Stomach smooth muscle (tissue), 2 donors: ENCODE results near the gene MR1.
"Not testable (repeated sequence)": the region's sequence is repeated elsewhere in the genome, so short reads cannot be mapped to it uniquely, and the experiment has no call there.

Experiments
- H3K27ac ChIP-seq: one replicate; pipeline ENCODE4 v1.7.0; 2013; ENCODE audit warnings: mild to moderate bottlenecking, low read length, inconsistent platforms
- H3K27me3 ChIP-seq, 2 donors: one replicate each; pipeline ENCODE4 v1.7.0; 2013; ENCODE audit warnings: low read length in 2 of 2; ENCODE audit not compliant: insufficient read depth in 2 of 2, control insufficient read depth in 1 of 2
- H3K36me3 ChIP-seq, 2 donors: one replicate each; pipeline ENCODE4 v1.7.0; 2013; ENCODE audit warnings: low read length in 2 of 2; ENCODE audit not compliant: control insufficient read depth in 2 of 2, insufficient read depth in 2 of 2
- H3K4me1 ChIP-seq: one replicate; pipeline ENCODE4 v1.7.0; 2013; ENCODE audit warnings: low read length; ENCODE audit not compliant: control insufficient read depth, insufficient read depth
- H3K4me3 ChIP-seq, 2 donors: one replicate each; pipeline ENCODE4 v1.7.0; 2013; ENCODE audit warnings: low read length in 2 of 2
- H3K9ac ChIP-seq, 2 donors: one replicate each; pipeline ENCODE4 v1.7.0; 2013; ENCODE audit warnings: low read length in 2 of 2, mild to moderate bottlenecking in 1 of 2
- H3K9me3 ChIP-seq, 2 donors: one replicate each; pipeline ENCODE4 v1.7.0; 2013; ENCODE audit warnings: low read length in 2 of 2; ENCODE audit not compliant: control insufficient read depth in 2 of 2
- donor health status: healthy.
- donor health status: Pancreatic carcinoma.

MR1 gene

DNA sequence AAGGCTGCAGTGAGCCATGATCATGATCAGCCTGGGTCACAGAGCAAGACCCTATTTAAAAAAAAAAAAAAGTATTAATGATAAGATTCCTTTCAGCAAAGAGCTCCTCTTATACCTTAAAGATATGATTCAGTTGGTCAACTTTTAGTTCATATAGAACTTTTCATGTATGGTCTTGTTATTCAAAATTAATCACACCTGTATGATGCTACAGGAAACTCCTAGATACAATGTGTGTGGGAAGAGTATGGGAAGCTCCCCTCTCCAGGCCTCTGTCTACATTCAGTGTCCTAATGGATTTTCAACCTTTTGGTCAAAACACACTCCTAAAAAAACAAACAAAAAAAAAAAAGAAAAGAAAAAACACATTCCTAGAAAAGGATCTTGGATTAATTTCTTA is 17.1 kb downstream of the MR1 start:
- no peak overlapping the region for H3K27ac ChIP-seq
- peaks cover 2 to 12% of the 10 kb centered on the region in 2 donors for H3K36me3 ChIP-seq
- no peak overlapping the region for H3K4me3 ChIP-seq
- no peak overlapping the region for H3K9ac ChIP-seq
- H3K4me1 ChIP-seq: no peaks in the 10 kb centered on the region
- H3K9me3 ChIP-seq: no peaks in the 10 kb centered on the region
- H3K27me3 ChIP-seq: no peaks in the 10 kb centered on the region

DNA sequence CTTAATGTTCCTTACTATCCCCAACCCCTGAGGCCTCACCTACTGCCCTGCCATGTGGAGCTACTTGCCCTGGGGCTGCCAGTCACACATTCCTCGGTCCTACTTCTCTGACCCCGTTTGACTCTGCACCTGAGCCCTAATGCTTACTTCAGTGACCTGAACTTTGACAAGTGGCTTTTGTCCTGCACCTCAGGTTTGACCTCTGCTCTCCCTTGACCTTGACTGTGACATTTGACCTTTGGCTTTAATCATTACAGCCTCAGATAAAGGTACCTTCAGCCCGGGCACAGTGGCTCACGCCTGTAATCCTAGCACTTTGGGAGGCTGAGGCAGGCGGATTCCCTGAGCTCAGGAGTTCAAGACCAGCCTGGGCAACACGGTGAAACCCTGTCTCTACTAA is 22.8 kb downstream of the MR1 start:
- no peaks in the 10 kb centered on the region for H3K27me3 ChIP-seq
- H3K9ac ChIP-seq: no peak overlapping the region
- peaks cover 1 to 6% of the 10 kb centered on the region in 2 donors for H3K36me3 ChIP-seq
- H3K4me3 ChIP-seq: no peak overlapping the region
- peak overlapping the region; percentile 18 for H3K27ac ChIP-seq
- H3K4me1 ChIP-seq: peaks cover 3% of the 10 kb centered on the region
- H3K9me3 ChIP-seq: no peaks in the 10 kb centered on the region

GRCh38 chr1:181057079-181057478 is 23.3 kb downstream of the MR1 start:
- no peak overlapping the region for H3K4me3 ChIP-seq
- peak overlapping the region; percentile 18 for H3K27ac ChIP-seq
- peaks cover 3% of the 10 kb centered on the region for H3K4me1 ChIP-seq
- no peak overlapping the region for H3K9ac ChIP-seq
- peaks cover 0 to 6% of the 10 kb centered on the region in 2 donors for H3K36me3 ChIP-seq
- no peaks in the 10 kb centered on the region for H3K9me3 ChIP-seq
- H3K27me3 ChIP-seq: no peaks in the 10 kb centered on the region

DNA sequence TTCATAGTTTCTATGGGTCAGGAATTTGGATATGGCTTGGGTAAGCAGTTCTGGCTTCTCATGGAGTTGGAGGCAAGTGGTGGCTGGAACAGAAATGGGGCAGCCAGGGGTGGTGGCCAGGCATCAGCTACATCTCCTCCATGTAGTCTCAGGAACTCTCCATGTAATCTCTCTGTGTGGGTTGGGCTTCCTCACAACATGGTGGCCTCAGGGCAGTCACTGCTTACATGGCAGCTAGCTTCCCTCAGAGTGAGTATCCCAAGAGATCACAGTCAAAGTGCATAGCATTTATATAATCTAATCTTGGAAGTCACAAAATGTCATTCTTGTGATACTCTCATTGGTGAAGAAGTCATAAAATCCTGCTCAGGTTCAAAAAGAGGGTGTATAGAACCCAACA is 25.7 kb downstream of the MR1 start:
- peaks cover 0 to 3% of the 10 kb centered on the region in 2 donors for H3K36me3 ChIP-seq
- H3K4me3 ChIP-seq: no peak overlapping the region
- no peaks in the 10 kb centered on the region for H3K27me3 ChIP-seq
- no peak overlapping the region for H3K27ac ChIP-seq
- no peaks in the 10 kb centered on the region for H3K9me3 ChIP-seq
- H3K9ac ChIP-seq: no peak overlapping the region
- H3K4me1 ChIP-seq: peaks cover 3% of the 10 kb centered on the region

GRCh38 chr1:181060066-181060465 is 26.3 kb downstream of the MR1 start:
- Histone ChIP-seq H3K27me3 (no peaks in the 10 kb centered on the region), H3K9me3 (no peaks in the 10 kb centered on the region), H3K4me3 (no peak overlapping the region), H3K27ac (no peak overlapping the region), H3K36me3 (peaks cover 0 to 3% of the 10 kb centered on the region in 2 donors), H3K4me1 (peaks cover 3% of the 10 kb centered on the region), H3K9ac (no peak overlapping the region)

- H3K4me3 ChIP-seq, H3K4me1 ChIP-seq, H3K27ac ChIP-seq, H3K9me3 ChIP-seq, H3K27me3 ChIP-seq, H3K36me3 ChIP-seq, H3K9ac ChIP-seq: not testable (repeated sequence)
These were observed 27.2 kb downstream of the MR1 start for GRCh38 chr1:181060947-181061346.

DNA sequence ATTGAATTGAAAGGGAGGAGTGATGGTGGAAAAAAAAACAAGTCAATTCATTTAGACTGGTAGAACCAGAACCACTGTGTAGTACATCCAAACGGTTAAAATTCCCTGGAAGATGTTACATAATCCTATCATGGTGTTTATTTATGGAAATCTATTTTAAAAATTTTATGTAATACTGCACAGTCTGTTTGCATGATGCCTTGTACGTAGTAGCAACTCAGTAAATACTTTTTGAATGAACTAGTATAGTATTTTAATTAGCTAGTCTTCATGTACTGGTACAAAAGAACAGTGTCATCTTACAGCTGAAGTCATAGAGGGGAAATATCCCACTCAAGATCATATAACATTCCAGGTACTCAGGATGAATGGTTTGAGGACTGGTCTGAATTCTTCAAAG is 27.7 kb downstream of the MR1 start:
- Histone ChIP-seq H3K36me3 (no peaks in the 10 kb centered on the region), H3K9me3 (no peaks in the 10 kb centered on the region), H3K4me1 (peaks cover 3% of the 10 kb centered on the region), H3K27ac (no peak overlapping the region), H3K4me3 (no peak overlapping the region), H3K9ac (no peak overlapping the region), H3K27me3 (no peaks in the 10 kb centered on the region)

GRCh38 chr1:181061891-181062835 is 28.4 kb downstream of the MR1 start:
- Histone ChIP-seq H3K4me3 (no peak overlapping the region), H3K9ac (no peak overlapping the region), H3K27me3 (no peaks in the 10 kb centered on the region), H3K27ac (no peak overlapping the region), H3K4me1 (no peaks in the 10 kb centered on the region), H3K9me3 (no peaks in the 10 kb centered on the region), H3K36me3 (no peaks in the 10 kb centered on the region)

DNA sequence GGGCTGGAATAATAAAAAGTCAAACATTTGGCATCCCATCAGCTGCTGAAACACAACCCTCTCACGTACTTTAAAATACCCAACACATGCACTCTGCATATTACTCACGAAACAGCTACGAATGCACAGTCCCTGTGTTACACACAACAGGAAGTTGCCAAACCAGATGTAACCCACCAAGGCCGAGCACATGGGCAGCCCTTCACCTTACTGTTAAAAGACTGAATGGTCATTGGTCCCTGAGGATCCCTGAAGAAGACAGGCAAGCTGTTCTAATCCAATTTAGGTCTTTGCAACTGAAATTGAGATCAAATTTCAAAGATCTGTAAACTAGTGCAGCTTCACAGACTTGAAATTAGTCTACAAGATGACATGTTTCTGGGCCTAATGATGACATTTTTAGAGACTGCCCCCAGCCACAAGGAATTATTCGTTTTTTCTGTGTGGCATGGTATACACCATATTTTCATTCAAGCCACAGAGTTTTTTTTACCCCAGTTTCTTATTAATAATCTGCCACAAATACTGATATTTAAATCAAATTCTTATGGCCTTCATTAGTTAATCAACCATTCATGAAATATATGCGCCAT is 29.1 kb downstream of the MR1 start:
- H3K27ac ChIP-seq: no peak overlapping the region
- no peaks in the 10 kb centered on the region for H3K27me3 ChIP-seq
- no peaks in the 10 kb centered on the region for H3K36me3 ChIP-seq
- H3K4me3 ChIP-seq: no peak overlapping the region
- H3K9ac ChIP-seq: no peak overlapping the region
- no peaks in the 10 kb centered on the region for H3K9me3 ChIP-seq
- no peaks in the 10 kb centered on the region for H3K4me1 ChIP-seq

DNA sequence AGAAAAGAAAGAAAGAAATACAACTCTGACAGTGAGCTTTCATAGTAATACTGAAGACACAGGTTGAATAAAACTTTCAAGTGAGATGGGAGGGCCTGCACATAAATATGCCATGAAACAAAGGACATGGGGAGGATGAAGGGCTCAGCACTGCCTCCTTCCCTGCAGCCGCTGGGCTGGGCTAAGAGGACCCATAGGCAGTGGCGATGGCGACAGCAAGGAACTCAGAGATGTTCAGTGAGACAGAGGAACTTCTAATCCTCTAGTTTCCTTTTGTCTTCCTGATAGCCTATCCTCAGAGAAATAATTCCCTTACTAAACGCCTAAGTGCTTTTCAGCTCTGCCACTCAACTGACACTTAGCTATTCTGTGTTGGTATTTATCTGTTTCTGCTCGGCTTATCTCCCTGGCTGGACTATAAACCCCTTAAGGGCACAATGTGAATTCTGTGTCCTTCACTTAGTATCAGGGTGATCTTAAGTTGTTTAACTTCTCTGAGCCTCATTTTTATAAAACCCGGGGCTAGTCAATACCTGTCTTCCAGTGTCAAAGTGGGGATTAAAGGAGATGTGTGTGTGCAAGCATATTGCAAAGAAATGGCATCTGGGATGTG is 30.3 kb downstream of the MR1 start:
- Histone ChIP-seq H3K4me3 (no peak overlapping the region), H3K36me3 (no peaks in the 10 kb centered on the region), H3K27me3 (no peaks in the 10 kb centered on the region), H3K9ac (no peak overlapping the region), H3K4me1 (no peaks in the 10 kb centered on the region), H3K27ac (no peak overlapping the region), H3K9me3 (no peaks in the 10 kb centered on the region)

- Histone ChIP-seq H3K27me3 (no peaks in the 10 kb centered on the region), H3K27ac (no peak overlapping the region), H3K36me3 (no peaks in the 10 kb centered on the region), H3K9ac (no peak overlapping the region), H3K4me3 (no peak overlapping the region), H3K9me3 (no peaks in the 10 kb centered on the region), H3K4me1 (no peaks in the 10 kb centered on the region)
These were observed 30.9 kb downstream of the MR1 start for GRCh38 chr1:181064702-181065101.
